Measurements from ENCODE around the gene KRTAP4-2. TPM values are rescaled to one million over a fixed set of nuclear protein-coding genes. Genes with fewer than 3 reads are reported as not detected.

The KRTAP4-2 gene
- total and polyA plus RNA-seq, 5 experiments from 2014 or later: not detected

Other genes starting within 250 kb of the KRTAP4-2 start
Only the 30 nearest of the 41 such genes appear.
- not detected for gene KRTAP1-5, start 151.0 kb downstream of the KRTAP4-2 start, total RNA-seq
- not detected for gene KRTAP1-5, start 151.0 kb downstream of the KRTAP4-2 start, polyA plus RNA-seq
- gene KRTAP1-4, start 148.0 kb downstream of the KRTAP4-2 start, total RNA-seq: not detected
- not detected for gene KRTAP1-4, start 148.0 kb downstream of the KRTAP4-2 start, polyA plus RNA-seq
- gene KRTAP1-3, start 143.3 kb downstream of the KRTAP4-2 start, total RNA-seq: not detected
- gene KRTAP1-3, start 143.3 kb downstream of the KRTAP4-2 start, polyA plus RNA-seq: not detected
- not detected for gene KRTAP1-1, start 136.8 kb downstream of the KRTAP4-2 start, total RNA-seq
- gene KRTAP1-1, start 136.8 kb downstream of the KRTAP4-2 start, polyA plus RNA-seq: not detected
- not detected for gene KRTAP2-1, start 130.9 kb downstream of the KRTAP4-2 start, total RNA-seq
- gene KRTAP2-1, start 130.9 kb downstream of the KRTAP4-2 start, polyA plus RNA-seq: not detected
- gene KRTAP2-2, start 123.0 kb downstream of the KRTAP4-2 start, total RNA-seq: not detected
- not detected for gene KRTAP2-2, start 123.0 kb downstream of the KRTAP4-2 start, polyA plus RNA-seq
- gene KRTAP2-3, start 118.1 kb downstream of the KRTAP4-2 start, total RNA-seq: not detected
- not detected for gene KRTAP2-3, start 118.1 kb downstream of the KRTAP4-2 start, polyA plus RNA-seq
- gene KRTAP2-4, start 112.3 kb downstream of the KRTAP4-2 start, total RNA-seq: not detected
- not detected for gene KRTAP2-4, start 112.3 kb downstream of the KRTAP4-2 start, polyA plus RNA-seq
- not detected for gene KRTAP4-7, start 94.1 kb downstream of the KRTAP4-2 start, total RNA-seq
- gene KRTAP4-7, start 94.1 kb downstream of the KRTAP4-2 start, polyA plus RNA-seq: not detected
- gene KRTAP4-8, start 80.1 kb downstream of the KRTAP4-2 start, total RNA-seq: not detected
- gene KRTAP4-8, start 80.1 kb downstream of the KRTAP4-2 start, polyA plus RNA-seq: not detected
- gene KRTAP4-16, start 76.0 kb downstream of the KRTAP4-2 start, total RNA-seq: not detected
- not detected for gene KRTAP4-16, start 76.0 kb downstream of the KRTAP4-2 start, polyA plus RNA-seq
- not detected for gene KRTAP4-9, start 72.8 kb downstream of the KRTAP4-2 start, total RNA-seq
- gene KRTAP4-9, start 72.8 kb downstream of the KRTAP4-2 start, polyA plus RNA-seq: not detected
- not detected for gene KRTAP4-11, start 59.8 kb downstream of the KRTAP4-2 start, total RNA-seq
- not detected for gene KRTAP4-11, start 59.8 kb downstream of the KRTAP4-2 start, polyA plus RNA-seq
- not detected for gene KRTAP4-12, start 54.0 kb downstream of the KRTAP4-2 start, total RNA-seq
- under 1 TPM in 1 of 3 donors, not detected in 2; 0.15 TPM for gene KRTAP4-12, start 54.0 kb downstream of the KRTAP4-2 start, polyA plus RNA-seq
- gene KRTAP4-6, start 37.7 kb downstream of the KRTAP4-2 start, total RNA-seq: not detected
- gene KRTAP4-6, start 37.7 kb downstream of the KRTAP4-2 start, polyA plus RNA-seq: not detected
- not detected for gene KRTAP4-5, start 28.4 kb downstream of the KRTAP4-2 start, total RNA-seq
- gene KRTAP4-5, start 28.4 kb downstream of the KRTAP4-2 start, polyA plus RNA-seq: not detected
- gene KRTAP4-4, start 17.5 kb downstream of the KRTAP4-2 start, total RNA-seq: not detected
- gene KRTAP4-4, start 17.5 kb downstream of the KRTAP4-2 start, polyA plus RNA-seq: not detected
- gene KRTAP4-3, start 10.0 kb downstream of the KRTAP4-2 start, total RNA-seq: not detected
- gene KRTAP4-3, start 10.0 kb downstream of the KRTAP4-2 start, polyA plus RNA-seq: not detected
- gene KRTAP4-1, start 6.7 kb upstream of the KRTAP4-2 start, total RNA-seq: not detected
- not detected for gene KRTAP4-1, start 6.7 kb upstream of the KRTAP4-2 start, polyA plus RNA-seq
- gene KRTAP9-1, start 11.7 kb upstream of the KRTAP4-2 start, total RNA-seq: not detected
- not detected for gene KRTAP9-1, start 11.7 kb upstream of the KRTAP4-2 start, polyA plus RNA-seq
- gene KRTAP9-2, start 48.4 kb upstream of the KRTAP4-2 start, total RNA-seq: not detected
- gene KRTAP9-2, start 48.4 kb upstream of the KRTAP4-2 start, polyA plus RNA-seq: not detected
- not detected for gene KRTAP9-3, start 54.2 kb upstream of the KRTAP4-2 start, total RNA-seq
- gene KRTAP9-3, start 54.2 kb upstream of the KRTAP4-2 start, polyA plus RNA-seq: not detected
- gene KRTAP9-8, start 59.8 kb upstream of the KRTAP4-2 start, total RNA-seq: not detected
- gene KRTAP9-8, start 59.8 kb upstream of the KRTAP4-2 start, polyA plus RNA-seq: not detected
- not detected for gene KRTAP9-4, start 71.5 kb upstream of the KRTAP4-2 start, total RNA-seq
- gene KRTAP9-4, start 71.5 kb upstream of the KRTAP4-2 start, polyA plus RNA-seq: not detected
- not detected for gene KRTAP9-9, start 77.2 kb upstream of the KRTAP4-2 start, total RNA-seq
- gene KRTAP9-9, start 77.2 kb upstream of the KRTAP4-2 start, polyA plus RNA-seq: not detected
- not detected for gene KRTAP9-6, start 87.2 kb upstream of the KRTAP4-2 start, total RNA-seq
- gene KRTAP9-6, start 87.2 kb upstream of the KRTAP4-2 start, polyA plus RNA-seq: not detected
- not detected for gene KRTAP9-7, start 97.5 kb upstream of the KRTAP4-2 start, total RNA-seq
- not detected for gene KRTAP9-7, start 97.5 kb upstream of the KRTAP4-2 start, polyA plus RNA-seq
- gene KRTAP29-1, start 124.6 kb upstream of the KRTAP4-2 start, total RNA-seq: not detected
- 1 to 10 TPM in 1 of 3 donors, not detected in 2; 1.1 TPM for gene KRTAP29-1, start 124.6 kb upstream of the KRTAP4-2 start, polyA plus RNA-seq
- under 1 TPM in 1 of 2 experiments, not detected in 1; 0.23 TPM for gene KRTAP16-1, start 131.1 kb upstream of the KRTAP4-2 start, total RNA-seq
- under 1 TPM in 1 of 3 donors, not detected in 2; 0.12 TPM for gene KRTAP16-1, start 131.1 kb upstream of the KRTAP4-2 start, polyA plus RNA-seq
- gene KRTAP17-1, start 137.5 kb upstream of the KRTAP4-2 start, total RNA-seq: not detected
- gene KRTAP17-1, start 137.5 kb upstream of the KRTAP4-2 start, polyA plus RNA-seq: not detected

All from naive thymus-derived CD8-positive, alpha-beta T cell (primary cell).